ENCODE measurements around the gene NBAS. TPM values are rescaled to one million over a fixed set of nuclear protein-coding genes. Genes with fewer than 3 reads are reported as not detected.
A peak's percentile ranks its signal among the peaks of the same experiment; 100 is the strongest.
"Not testable (repeated sequence)": the region's sequence is repeated elsewhere in the genome, so short reads cannot be mapped to it uniquely, and the experiment has no call there.

NBAS gene
- polyA plus RNA-seq, 6 donors from 2014 or later = 5.4 to 16.4 (median 12.7) TPM

GRCh38 chr2:15263976-15264685 is 297.0 kb downstream of the NBAS start:
- no peaks in the 10 kb centered on the region for H3K27me3 Mint-ChIP-seq
- H3K27ac Mint-ChIP-seq = no peak overlapping the region
- H3K9me3 Mint-ChIP-seq = peaks cover 0 to 11% (median 7%) of the 10 kb centered on the region in 7 donors
- H3K36me3 Mint-ChIP-seq = peaks cover 35 to 59% of the 10 kb centered on the region in 2 donors
- DNase-seq (no peak), ATAC-seq (ENCODE audit: low read depth in 2 of 2) (no peak)
- no peak overlapping the region for H3K4me3 Mint-ChIP-seq
- no peaks in the 10 kb centered on the region for H3K4me1 Mint-ChIP-seq

DNA sequence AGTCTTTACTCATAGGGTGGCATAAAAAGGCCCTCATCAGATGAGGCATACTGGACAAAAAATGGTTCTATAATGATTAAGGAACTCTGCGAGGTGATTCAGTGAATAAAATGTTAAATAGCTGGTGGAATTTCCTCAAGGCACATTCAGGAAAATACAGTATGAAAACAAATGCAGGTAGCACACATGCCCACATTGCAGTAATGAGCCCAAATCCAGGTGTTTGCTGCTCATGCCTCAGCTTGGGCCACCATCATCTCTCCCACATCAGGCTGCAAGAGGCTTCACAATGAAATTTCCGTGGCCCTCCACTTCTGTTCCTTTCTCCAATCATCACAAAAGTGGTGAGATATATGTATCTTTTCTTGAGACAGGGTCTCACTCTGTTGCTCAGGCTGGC is 298.3 kb downstream of the NBAS start:
- Mint-ChIP-seq H3K9me3 (peaks cover 0 to 21% (median 15%) of the 10 kb centered on the region in 7 donors), H3K4me1 (no peaks in the 10 kb centered on the region), H3K4me3 (no peak overlapping the region), H3K36me3 (peaks cover 42 to 70% of the 10 kb centered on the region in 2 donors), H3K27ac (no peak overlapping the region), H3K27me3 (no peaks in the 10 kb centered on the region)
- DNase-seq (no peak), ATAC-seq (ENCODE audit: low read depth in 2 of 2) (no peak)

- Mint-ChIP-seq H3K9me3 (peaks cover 0 to 21% (median 15%) of the 10 kb centered on the region in 7 donors), H3K36me3 (peaks cover 42 to 63% of the 10 kb centered on the region in 2 donors), H3K27me3 (no peaks in the 10 kb centered on the region), H3K27ac (no peak overlapping the region), H3K4me1 (no peaks in the 10 kb centered on the region), H3K4me3 (no peak overlapping the region)
- ATAC-seq (ENCODE audit: low read depth in 2 of 2) (no peak), DNase-seq (no peak)
Measured at GRCh38 chr2:15260835-15261234, 300.3 kb downstream of the NBAS start.

- Mint-ChIP-seq H3K27me3 (no peaks in the 10 kb centered on the region), H3K9me3 (peaks cover 0 to 24% (median 15%) of the 10 kb centered on the region in 7 donors), H3K36me3 (peaks cover 42 to 62% of the 10 kb centered on the region in 2 donors), H3K4me1 (no peaks in the 10 kb centered on the region), H3K4me3 (no peak overlapping the region), H3K27ac (no peak overlapping the region)
- no peak for ATAC-seq (ENCODE audit: low read depth in 2 of 2)
- no peak for DNase-seq
Measured at GRCh38 chr2:15260196-15260595, 300.9 kb downstream of the NBAS start.

GRCh38 chr2:15259356-15259756 is 301.8 kb downstream of the NBAS start:
- Mint-ChIP-seq H3K27me3 (no peaks in the 10 kb centered on the region), H3K36me3 (peaks cover 41 to 53% of the 10 kb centered on the region in 2 donors), H3K4me3 (peak overlapping the region in 1 of 8 donors; percentile 30), H3K27ac (peak overlapping the region in 1 of 6 donors; percentile 58), H3K9me3 (peaks cover 0 to 24% (median 15%) of the 10 kb centered on the region in 7 donors), H3K4me1 (no peaks in the 10 kb centered on the region)
- ATAC-seq (ENCODE audit: low read depth in 2 of 2) = no peak
- DNase-seq = no peak

GRCh38 chr2:15258385-15258784 is 302.7 kb downstream of the NBAS start:
- Mint-ChIP-seq H3K36me3 (peaks cover 31 to 44% of the 10 kb centered on the region in 2 donors), H3K9me3 (peaks cover 0 to 24% (median 15%) of the 10 kb centered on the region in 7 donors), H3K4me3 (peak overlapping the region in 1 of 8 donors; percentile 1)
- not testable (repeated sequence) for DNase-seq; H3K27me3 Mint-ChIP-seq; H3K4me1 Mint-ChIP-seq; ATAC-seq (ENCODE audit: low read depth in 2 of 2); H3K27ac Mint-ChIP-seq

DNA sequence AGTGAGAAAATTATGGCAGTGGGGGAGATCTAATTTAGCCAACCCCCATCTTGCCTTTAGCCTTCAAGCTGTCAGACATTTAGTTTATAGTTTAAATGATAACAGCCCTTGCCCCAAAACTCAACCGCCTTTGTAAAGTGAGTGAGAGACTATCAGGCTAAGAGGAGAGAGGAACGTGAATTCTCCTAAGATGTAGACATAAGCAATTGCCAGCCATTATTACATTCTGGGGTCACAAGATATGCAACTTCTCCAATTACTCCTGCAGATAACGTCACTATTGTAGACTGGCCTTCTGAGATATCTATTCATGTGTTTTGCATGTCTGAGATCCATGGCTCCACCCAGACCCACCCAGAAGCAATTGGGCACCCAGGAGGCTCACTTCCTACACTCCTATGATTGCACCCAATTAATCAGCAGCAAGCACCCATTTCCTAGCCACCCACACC is 307.3 kb downstream of the NBAS start:
- ATAC-seq (ENCODE audit: low read depth in 2 of 2) = no peak
- Mint-ChIP-seq H3K27ac (peak overlapping the region in 2 of 6 donors; percentile 33 to 68), H3K4me1 (peaks cover 7 to 17% (median 7%) of the 10 kb centered on the region in 3 donors), H3K9me3 (peaks cover 6 to 34% (median 18%) of the 10 kb centered on the region in 7 donors), H3K4me3 (no peak overlapping the region), H3K27me3 (no peaks in the 10 kb centered on the region), H3K36me3 (peaks cover 4 to 18% of the 10 kb centered on the region in 2 donors)
- no peak for DNase-seq

DNA sequence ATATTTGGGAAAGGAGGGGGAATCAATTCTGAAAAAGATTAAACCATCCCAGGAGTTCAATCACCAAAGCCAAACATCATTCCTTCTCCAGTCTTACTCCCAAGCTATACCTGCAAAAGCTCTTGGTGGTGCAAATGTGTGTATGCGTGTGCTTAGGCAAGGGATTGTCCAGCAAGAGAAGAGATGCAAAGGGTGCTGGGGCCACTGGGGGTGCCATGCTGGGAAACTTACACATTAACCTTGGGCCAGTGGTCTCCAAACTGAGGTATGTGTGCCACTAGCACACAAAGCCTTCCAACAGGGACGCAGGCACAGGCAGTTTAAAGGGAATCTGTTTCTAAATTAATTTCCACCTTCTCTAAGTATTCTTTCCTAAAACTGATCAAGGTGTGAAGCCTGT is 307.9 kb downstream of the NBAS start:
- DNase-seq (no peak), ATAC-seq (ENCODE audit: low read depth in 2 of 2) (no peak)
- H3K4me1 Mint-ChIP-seq = peaks cover 7 to 21% (median 7%) of the 10 kb centered on the region in 3 donors
- H3K27ac Mint-ChIP-seq = peak overlapping the region in 1 of 6 donors; percentile 42
- H3K36me3 Mint-ChIP-seq = peaks cover 0 to 12% of the 10 kb centered on the region in 2 donors
- H3K9me3 Mint-ChIP-seq = peaks cover 6 to 28% (median 12%) of the 10 kb centered on the region in 7 donors
- no peak overlapping the region for H3K4me3 Mint-ChIP-seq
- H3K27me3 Mint-ChIP-seq = no peaks in the 10 kb centered on the region

GRCh38 chr2:15251753-15252152 is 309.4 kb downstream of the NBAS start:
- Mint-ChIP-seq H3K9me3 (peaks cover 6 to 25% (median 11%) of the 10 kb centered on the region in 7 donors), H3K27me3 (no peaks in the 10 kb centered on the region), H3K4me1 (peaks cover 7 to 21% (median 7%) of the 10 kb centered on the region in 3 donors), H3K4me3 (no peak overlapping the region), H3K27ac (no peak overlapping the region), H3K36me3 (peaks cover 0 to 4% of the 10 kb centered on the region in 2 donors)
- no peak for ATAC-seq (ENCODE audit: low read depth in 2 of 2)
- DNase-seq = no peak

- DNase-seq; H3K4me3 Mint-ChIP-seq; H3K27ac Mint-ChIP-seq; ATAC-seq (ENCODE audit: low read depth in 2 of 2); H3K27me3 Mint-ChIP-seq; H3K36me3 Mint-ChIP-seq: not testable (repeated sequence)
- H3K9me3 Mint-ChIP-seq = peaks cover 6 to 25% (median 11%) of the 10 kb centered on the region in 7 donors
- peaks cover 7 to 21% (median 7%) of the 10 kb centered on the region in 3 donors for H3K4me1 Mint-ChIP-seq
Measured at GRCh38 chr2:15250946-15251345, 310.2 kb downstream of the NBAS start.

GRCh38 chr2:15246870-15247269 is 314.3 kb downstream of the NBAS start:
- Mint-ChIP-seq H3K27me3 (no peaks in the 10 kb centered on the region), H3K27ac (peak overlapping the region in 1 of 6 donors; percentile 74), H3K4me1 (peaks cover 7 to 21% (median 12%) of the 10 kb centered on the region in 3 donors), H3K4me3 (no peak overlapping the region), H3K36me3 (peaks cover 6 to 10% of the 10 kb centered on the region in 2 donors), H3K9me3 (peaks cover 6 to 22% (median 11%) of the 10 kb centered on the region in 7 donors)
- no peak for DNase-seq
- ATAC-seq (ENCODE audit: low read depth in 2 of 2) = no peak

GRCh38 chr2:15243762-15244161 is 317.4 kb downstream of the NBAS start:
- Mint-ChIP-seq H3K4me1 (peaks cover 0 to 5% (median 3%) of the 10 kb centered on the region in 3 donors), H3K4me3 (no peak overlapping the region), H3K27ac (no peak overlapping the region), H3K27me3 (no peaks in the 10 kb centered on the region), H3K9me3 (peaks cover 0 to 2% (median 0%) of the 10 kb centered on the region in 7 donors), H3K36me3 (peaks cover 10 to 15% of the 10 kb centered on the region in 2 donors)
- ATAC-seq (ENCODE audit: low read depth in 2 of 2) = no peak
- DNase-seq = no peak

DNA sequence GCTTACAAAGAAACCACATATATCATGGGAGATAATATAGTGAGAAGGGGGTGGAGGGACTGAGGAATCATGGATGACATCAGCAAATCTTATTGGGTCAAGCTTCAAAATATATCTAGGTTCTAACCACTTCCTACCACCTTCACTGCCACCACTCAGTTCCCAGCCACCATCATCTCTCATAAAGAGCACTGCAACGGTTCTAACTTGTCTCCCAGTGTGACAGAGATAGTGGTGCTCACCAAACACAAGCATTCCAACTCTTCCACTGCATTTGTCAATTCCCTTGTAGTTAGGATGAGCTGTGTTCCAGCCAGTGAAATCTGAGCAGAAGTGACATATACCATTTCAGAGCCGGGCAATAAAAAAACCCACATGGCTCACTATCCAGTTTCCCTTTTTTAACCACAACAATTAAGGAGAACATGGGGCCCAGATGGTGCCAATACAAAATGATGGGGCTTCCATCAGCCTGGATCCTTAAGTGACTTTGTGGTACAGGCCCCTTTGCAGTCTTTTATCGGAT is 318.1 kb downstream of the NBAS start:
- H3K27me3 Mint-ChIP-seq = no peaks in the 10 kb centered on the region
- H3K27ac Mint-ChIP-seq = no peak overlapping the region
- DNase-seq (no peak), ATAC-seq (ENCODE audit: low read depth in 2 of 2) (no peak)
- no peak overlapping the region for H3K4me3 Mint-ChIP-seq
- peaks cover 0 to 5% (median 0%) of the 10 kb centered on the region in 3 donors for H3K4me1 Mint-ChIP-seq
- peaks cover 0 to 2% (median 0%) of the 10 kb centered on the region in 7 donors for H3K9me3 Mint-ChIP-seq
- peaks cover 14 to 18% of the 10 kb centered on the region in 2 donors for H3K36me3 Mint-ChIP-seq

- no peak for ATAC-seq (ENCODE audit: low read depth in 2 of 2)
Measured at GRCh38 chr2:15241929-15242328, 319.2 kb downstream of the NBAS start.

More at GRCh38 chr2:15241929-15242328, 319.2 kb downstream of the NBAS start:
- Mint-ChIP-seq H3K27me3 (no peaks in the 10 kb centered on the region), H3K27ac (no peak overlapping the region), H3K4me1 (peaks cover 0 to 5% (median 0%) of the 10 kb centered on the region in 3 donors), H3K4me3 (no peak overlapping the region), H3K9me3 (peaks cover 0 to 2% (median 0%) of the 10 kb centered on the region in 7 donors), H3K36me3 (peaks cover 18 to 22% of the 10 kb centered on the region in 2 donors)
- no peak for DNase-seq
